Adrenal gland (tissue), 5 donors: ENCODE data around the gene CAMTA1.

Experiments used
- POLR2A ChIP-seq, 2 donors: fragments of 450-650 bp; IDR thresholded peaks; one replicate each; pipeline ENCODE4 v1.6.1; 2017; ENCODE audit warnings: antibody characterized with exemption in 2 of 2, mild to moderate bottlenecking in 2 of 2, moderate library complexity in 1 of 2
- TF ChIP-seq, protein P1 (sequence below), 6 experiments: fragments of 450-650 bp in 4 of 6; fragments of 200-600 bp in 2 of 6; sonication (generic) in 1 of 6; IDR thresholded peaks; 1 replicate in 5 of 6; 2 replicates in 1 of 6; pipeline versions ENCODE4 v1.5.1 to v1.8.0; 2016 to 2021; ENCODE audit warnings: antibody characterized with exemption in 6 of 6, mild to moderate bottlenecking in 2 of 6, moderate library complexity in 1 of 6
- donor health status: DM: no; HTN: no; CAD: no.

DNA sequence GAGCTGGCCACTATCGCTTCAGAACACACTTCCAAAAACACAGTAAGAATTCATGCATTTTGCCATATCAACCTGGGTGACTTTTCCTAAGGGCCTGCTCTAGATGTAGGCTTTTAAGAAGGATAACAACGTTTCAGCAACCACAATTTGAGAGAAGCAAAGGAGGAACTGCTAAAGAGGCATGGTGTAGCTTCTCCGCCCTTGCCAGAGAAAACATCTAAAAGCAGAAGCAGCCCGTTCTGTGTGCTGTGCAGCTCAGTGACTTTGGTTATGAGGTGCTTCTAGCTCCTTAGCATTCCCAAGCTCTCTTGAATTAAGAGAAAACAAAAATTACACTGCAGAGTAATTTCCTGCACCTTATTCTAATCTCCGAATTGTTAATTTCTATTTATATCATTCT is 1001.5 kb downstream of the CAMTA1 start:
- TF ChIP-seq, protein P1, sequence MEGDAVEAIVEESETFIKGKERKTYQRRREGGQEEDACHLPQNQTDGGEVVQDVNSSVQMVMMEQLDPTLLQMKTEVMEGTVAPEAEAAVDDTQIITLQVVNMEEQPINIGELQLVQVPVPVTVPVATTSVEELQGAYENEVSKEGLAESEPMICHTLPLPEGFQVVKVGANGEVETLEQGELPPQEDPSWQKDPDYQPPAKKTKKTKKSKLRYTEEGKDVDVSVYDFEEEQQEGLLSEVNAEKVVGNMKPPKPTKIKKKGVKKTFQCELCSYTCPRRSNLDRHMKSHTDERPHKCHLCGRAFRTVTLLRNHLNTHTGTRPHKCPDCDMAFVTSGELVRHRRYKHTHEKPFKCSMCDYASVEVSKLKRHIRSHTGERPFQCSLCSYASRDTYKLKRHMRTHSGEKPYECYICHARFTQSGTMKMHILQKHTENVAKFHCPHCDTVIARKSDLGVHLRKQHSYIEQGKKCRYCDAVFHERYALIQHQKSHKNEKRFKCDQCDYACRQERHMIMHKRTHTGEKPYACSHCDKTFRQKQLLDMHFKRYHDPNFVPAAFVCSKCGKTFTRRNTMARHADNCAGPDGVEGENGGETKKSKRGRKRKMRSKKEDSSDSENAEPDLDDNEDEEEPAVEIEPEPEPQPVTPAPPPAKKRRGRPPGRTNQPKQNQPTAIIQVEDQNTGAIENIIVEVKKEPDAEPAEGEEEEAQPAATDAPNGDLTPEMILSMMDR (IDR thresholded peaks at IDR 0.05) = no peak
- no peak for TF ChIP-seq POLR2A (IDR thresholded peaks at IDR 0.05)
